HG03159 (cell line): ENCODE measurements around the gene CEP78.

Experiments
- ATAC-seq: cut with Tn5 transposase; IDR thresholded peaks from one replicate; pipeline ENCODE4 v1.9.1; 2021; ENCODE audit warnings: mild to moderate bottlenecking, moderate library complexity; ENCODE audit not compliant: unreplicated experiment

Gene CEP78

DNA sequence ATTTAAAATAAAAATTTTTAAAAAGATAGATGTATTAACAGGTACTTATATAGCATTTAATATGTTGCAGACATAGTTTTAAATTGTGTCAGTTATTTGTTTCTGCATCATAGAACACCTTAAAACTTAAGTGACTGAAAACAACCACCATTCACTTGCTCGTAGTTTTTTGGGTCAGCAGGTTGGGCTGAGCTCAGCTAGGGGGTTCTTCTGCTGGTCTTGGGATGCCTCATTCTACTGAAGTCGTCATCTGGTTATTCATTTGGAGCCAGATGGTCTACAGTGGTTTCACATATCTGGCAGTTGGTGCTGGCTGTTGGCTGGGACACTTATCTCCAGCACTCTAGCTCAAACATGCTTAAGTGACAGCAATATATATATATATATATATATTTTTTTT is 90.7 kb downstream of the CEP78 start:
- ATAC-seq = no peak
